ENCODE results near the gene RNF113A.
"Not testable (repeated sequence)": the region's sequence is repeated elsewhere in the genome, so short reads cannot be mapped to it uniquely, and the experiment has no call there.

The RNF113A gene

DNA sequence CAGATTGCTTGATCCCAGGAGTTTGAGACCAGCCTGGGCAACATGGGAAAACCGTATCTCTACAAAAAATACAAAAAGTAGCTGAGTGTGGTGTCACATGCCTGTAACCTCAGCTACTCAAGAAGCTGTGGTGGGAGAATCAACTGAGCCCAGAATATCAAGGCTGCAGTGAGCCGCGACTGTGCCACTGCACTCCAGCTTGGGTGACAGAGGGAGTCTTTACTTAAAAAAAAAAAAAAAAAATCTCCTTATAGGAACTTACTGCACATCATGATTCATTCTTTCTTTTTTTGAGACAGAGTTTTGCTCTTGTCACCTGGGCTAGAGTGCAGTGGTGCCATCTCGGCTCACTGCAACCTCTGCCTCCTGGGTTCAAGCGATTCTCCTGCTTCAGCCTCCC lies 43.1 kb downstream of the RNF113A start:
- DNase-seq = no peak

DNA sequence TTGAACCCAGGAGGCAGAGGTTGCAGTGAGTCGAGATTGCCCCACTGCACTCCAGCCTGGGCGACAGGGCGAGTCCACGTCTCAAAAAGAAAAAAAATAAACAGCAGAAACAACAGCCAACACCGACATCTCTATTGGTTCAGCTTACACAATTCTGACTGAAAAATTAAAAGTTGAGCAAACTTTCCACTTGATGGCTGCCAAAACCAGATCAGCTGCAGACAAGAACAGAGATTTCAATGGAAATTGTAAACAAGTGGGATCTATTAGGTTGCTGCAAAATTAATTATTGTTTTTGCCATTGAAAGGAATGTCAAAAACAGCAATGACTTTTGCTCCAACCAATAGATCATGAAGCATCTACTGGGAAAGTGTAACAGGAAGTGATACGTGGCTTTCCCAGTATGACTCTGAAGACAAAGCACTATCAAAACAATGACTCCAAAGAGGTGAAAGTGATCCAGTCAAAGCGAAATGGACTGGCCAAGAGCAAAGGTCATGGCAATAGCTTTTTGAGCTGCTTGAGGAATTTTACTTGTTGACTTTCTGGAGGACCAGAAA lies 45.1 kb downstream of the RNF113A start:
- no peak for DNase-seq

DNA sequence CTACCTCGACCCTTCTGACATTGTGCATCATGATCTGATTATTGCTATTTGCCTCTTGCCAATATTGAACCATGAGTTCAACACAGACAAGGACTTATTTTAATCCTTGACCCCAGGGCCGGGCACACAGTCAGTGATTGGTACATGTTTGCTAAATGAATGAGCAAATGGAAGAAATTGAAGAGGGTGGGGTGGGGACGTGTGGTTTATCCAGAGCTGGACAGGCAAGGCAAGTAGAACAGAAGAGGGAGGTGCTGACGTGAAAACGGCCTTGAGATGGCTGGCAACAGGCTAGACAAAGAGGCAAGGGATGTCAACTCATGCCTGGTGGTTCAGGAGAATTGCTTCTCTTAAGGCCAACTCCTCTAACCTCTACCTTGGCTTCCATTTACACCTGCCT lies 47.3 kb downstream of the RNF113A start:
- DNase-seq = not testable (repeated sequence)

DNA sequence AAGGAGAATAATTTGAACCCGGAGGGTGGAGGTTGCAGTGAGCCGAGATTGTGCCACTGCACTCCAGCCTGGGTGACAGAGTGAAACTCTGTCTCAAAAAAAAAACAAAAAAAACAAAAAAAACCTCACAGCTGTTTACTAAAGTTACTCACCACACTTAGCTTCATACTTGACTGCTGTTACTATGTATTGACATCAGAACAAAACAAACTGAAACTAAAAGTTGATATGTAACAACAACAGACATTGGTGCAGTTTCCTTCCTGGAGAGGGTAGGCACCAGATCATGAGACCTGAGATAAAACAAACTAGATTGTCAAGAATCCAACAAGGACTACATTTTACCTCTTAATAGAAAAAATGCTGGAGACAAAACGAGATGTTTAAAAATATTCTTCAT lies 49.8 kb downstream of the RNF113A start:
- DNase-seq = not testable (repeated sequence)

All from DMS 273 treated with DMSO at 0.1 percent for 48 hours (cell line).